Uterine smooth muscle cell (primary cell): Measurements from ENCODE around the gene ARAP3. TPM values are rescaled to one million over a fixed set of nuclear protein-coding genes. Genes with fewer than 3 reads are reported as not detected.

ENCODE experiments used
- total RNA-seq: library from RNA; depleted of rRNA; stranded (reverse); fragments of >200 nt; gene quantifications from 2 replicates; pipeline ENCODE4 v1.2.3, GENCODE V29; 2014

Gene ARAP3, protein sequence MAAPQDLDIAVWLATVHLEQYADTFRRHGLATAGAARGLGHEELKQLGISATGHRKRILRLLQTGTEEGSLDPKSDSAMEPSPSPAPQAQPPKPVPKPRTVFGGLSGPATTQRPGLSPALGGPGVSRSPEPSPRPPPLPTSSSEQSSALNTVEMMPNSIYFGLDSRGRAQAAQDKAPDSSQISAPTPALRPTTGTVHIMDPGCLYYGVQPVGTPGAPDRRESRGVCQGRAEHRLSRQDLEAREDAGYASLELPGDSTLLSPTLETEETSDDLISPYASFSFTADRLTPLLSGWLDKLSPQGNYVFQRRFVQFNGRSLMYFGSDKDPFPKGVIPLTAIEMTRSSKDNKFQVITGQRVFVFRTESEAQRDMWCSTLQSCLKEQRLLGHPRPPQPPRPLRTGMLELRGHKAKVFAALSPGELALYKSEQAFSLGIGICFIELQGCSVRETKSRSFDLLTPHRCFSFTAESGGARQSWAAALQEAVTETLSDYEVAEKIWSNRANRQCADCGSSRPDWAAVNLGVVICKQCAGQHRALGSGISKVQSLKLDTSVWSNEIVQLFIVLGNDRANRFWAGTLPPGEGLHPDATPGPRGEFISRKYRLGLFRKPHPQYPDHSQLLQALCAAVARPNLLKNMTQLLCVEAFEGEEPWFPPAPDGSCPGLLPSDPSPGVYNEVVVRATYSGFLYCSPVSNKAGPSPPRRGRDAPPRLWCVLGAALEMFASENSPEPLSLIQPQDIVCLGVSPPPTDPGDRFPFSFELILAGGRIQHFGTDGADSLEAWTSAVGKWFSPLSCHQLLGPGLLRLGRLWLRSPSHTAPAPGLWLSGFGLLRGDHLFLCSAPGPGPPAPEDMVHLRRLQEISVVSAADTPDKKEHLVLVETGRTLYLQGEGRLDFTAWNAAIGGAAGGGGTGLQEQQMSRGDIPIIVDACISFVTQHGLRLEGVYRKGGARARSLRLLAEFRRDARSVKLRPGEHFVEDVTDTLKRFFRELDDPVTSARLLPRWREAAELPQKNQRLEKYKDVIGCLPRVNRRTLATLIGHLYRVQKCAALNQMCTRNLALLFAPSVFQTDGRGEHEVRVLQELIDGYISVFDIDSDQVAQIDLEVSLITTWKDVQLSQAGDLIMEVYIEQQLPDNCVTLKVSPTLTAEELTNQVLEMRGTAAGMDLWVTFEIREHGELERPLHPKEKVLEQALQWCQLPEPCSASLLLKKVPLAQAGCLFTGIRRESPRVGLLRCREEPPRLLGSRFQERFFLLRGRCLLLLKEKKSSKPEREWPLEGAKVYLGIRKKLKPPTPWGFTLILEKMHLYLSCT (N-terminal part only)
- 4.6 and 4.8 TPM in 2 replicates for total RNA-seq

GRCh38 chr5:141681695-141682641 is at the start of gene ARAP3:
Gene ARAP3, minus strand, starts transcription at chr5:141682230. Its CDS starts 1,744 bp downstream, at chr5:141680486.

DNA sequence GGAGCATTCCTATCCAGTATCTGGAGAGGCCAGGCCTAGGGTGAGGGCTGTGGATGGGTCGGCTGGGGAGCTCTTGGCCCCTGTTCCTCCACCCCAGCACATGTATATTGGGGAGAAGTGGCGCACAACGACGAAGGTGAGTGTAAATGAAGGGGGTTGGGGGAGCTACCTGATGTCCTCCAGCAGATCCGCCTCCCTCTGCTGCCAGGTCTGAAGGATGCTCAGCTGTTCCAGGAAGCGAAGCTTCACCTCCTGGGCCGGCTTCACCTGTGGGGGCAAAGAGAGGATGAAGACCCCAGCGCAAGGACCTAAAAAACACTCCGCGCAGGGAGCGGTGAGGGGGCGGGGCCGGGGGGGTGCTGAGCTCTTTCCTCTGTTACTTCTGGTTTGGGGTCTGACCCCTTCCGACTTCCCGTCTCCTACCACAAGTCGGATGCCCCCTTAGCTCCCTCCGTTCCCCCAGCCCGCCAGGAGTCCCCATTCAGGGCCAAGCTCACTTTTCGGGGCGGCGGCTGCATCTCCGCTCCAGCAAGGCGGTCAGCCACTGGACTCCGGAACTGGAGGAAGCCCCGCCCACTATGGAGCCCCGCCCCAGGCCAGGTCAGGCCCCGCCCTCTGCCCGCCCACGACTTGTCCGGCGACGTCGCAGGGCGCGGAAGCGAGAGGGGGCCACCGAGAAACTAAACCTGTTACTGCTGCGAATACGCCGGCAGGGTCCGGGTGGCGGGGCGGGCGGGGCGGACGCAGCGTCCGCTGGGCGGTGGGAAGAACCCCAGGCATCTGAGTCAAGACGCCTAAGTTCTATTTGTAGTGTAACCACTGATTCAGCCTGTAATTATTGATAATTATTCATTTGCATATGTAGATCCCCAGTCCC is 30.9 kb downstream of the ARAP3 start, which contains the start of gene FCHSD1:
FCHSD1 (minus strand) TSS at position 568 of the 877 bp plus-strand sequence; CDS start at position 518, 50 bp downstream.

GRCh38 chr5:141636413-141637122 is 45.5 kb downstream of the ARAP3 start, which contains the start of the genes HDAC3 and RELL2:
Gene HDAC3, minus strand, starts transcription at chr5:141636849. Its CDS starts 59 bp downstream, at chr5:141636790.
Gene RELL2, plus strand, starts transcription at chr5:141636997. Its CDS starts 1,229 bp downstream, at chr5:141638226.

GRCh38 chr5:141618804-141619554 is 63.1 kb downstream of the ARAP3 start, which contains the start of gene DIAPH1:
Gene DIAPH1, minus strand, starts transcription at chr5:141619000. Its CDS starts 86 bp downstream, at chr5:141618914.

Other genes starting within 250 kb of the ARAP3 start
- 39.6 and 44.7 TPM in 2 replicates for gene PCDHGC3, start 206.3 kb downstream of the ARAP3 start, total RNA-seq
- gene PCDHGC4, start 197.2 kb downstream of the ARAP3 start, total RNA-seq = 2.2 and 2.4 TPM in 2 replicates
- 2.3 and 2.9 TPM in 2 replicates for gene PCDHGC5, start 193.1 kb downstream of the ARAP3 start, total RNA-seq
- gene DIAPH1, start 63.2 kb downstream of the ARAP3 start, total RNA-seq = 24.2 and 41.1 TPM in 2 replicates
- 49.4 and 62.5 TPM in 2 replicates for gene HDAC3, start 45.4 kb downstream of the ARAP3 start, total RNA-seq
- 4.9 TPM in 2 replicates for gene RELL2, start 45.2 kb downstream of the ARAP3 start, total RNA-seq
- gene FCHSD1, start 30.8 kb downstream of the ARAP3 start, total RNA-seq = 33.3 and 53.4 TPM in 2 replicates
- gene PCDH1, start 196.2 kb upstream of the ARAP3 start, total RNA-seq = 1.4 TPM in 2 replicates
- 37.0 and 41.2 TPM in 2 replicates for gene DELE1, start 241.6 kb upstream of the ARAP3 start, total RNA-seq